GM12878 (cell line): Measurements from ENCODE around the gene CRTC2. TPM values are rescaled to one million over a fixed set of nuclear protein-coding genes. Genes with fewer than 3 reads are reported as not detected.

Source experiments
- ATAC-seq: fragments of 200-7000 bp; cut with Tn5 transposase; 3 replicates; pipeline ENCODE4 v1.9.1; 2020; ENCODE audit warnings: mild to moderate bottlenecking, moderate library complexity
- BruUV-seq: library from RNA; stranded (reverse); fragments of 400-500 nt; replicated peaks from 2 replicates; lab custom pipeline; 2021; lab: Mats Ljungman, UMichigan
- CTCF ChIA-PET: fragments of 300-600 bp; sonication (Branson Sonifier 250); formaldehyde crosslinking; extraction: SDS; loops from one replicate; lab custom pipeline; 2021; ENCODE audit warnings: inconsistent platforms; lab: Yijun Ruan, JAX
- POLR2A ChIA-PET: fragments of 350-600 bp; formaldehyde crosslinking; extraction: SDS; loops from one replicate; lab custom pipeline; 2021; ENCODE audit warnings: inconsistent platforms; lab: Charles Lee
- RAD21 ChIA-PET: fragments of 300-600 bp; sonication (Branson Sonifier 250); formaldehyde crosslinking; loops from one replicate; lab custom pipeline; 2023; ENCODE audit warnings: antibody characterized with exemption; ENCODE audit not compliant: unreplicated experiment; lab: Charles Lee
- SMC1A ChIA-PET: fragments of 300-600 bp; sonication (Branson Sonifier 250); formaldehyde crosslinking; loops from one replicate; lab custom pipeline; 2023; ENCODE audit not compliant: unreplicated experiment, uncharacterized antibody; lab: Charles Lee
- DNase-seq: peaks from one replicate; pipeline ENCODE4 v3.0.0-alpha.2; 2011; ENCODE audit warnings: low read depth, low spot score
- FAIRE-seq: peaks from 3 replicates; lab custom pipeline; 2011; peaks lifted over from hg19 to GRCh38; lab: Jason Lieb, UNC
- H2AFZ ChIP-seq: 2 replicates; pipeline ENCODE4 v1.6.0; 2011; ENCODE audit warnings: low read depth, low read length, control low read depth; ENCODE audit not compliant: control insufficient read depth
- H3K27ac ChIP-seq: 2 replicates; pipeline ENCODE4 v1.5.1; 2011; ENCODE audit warnings: control low read depth; ENCODE audit not compliant: control insufficient read depth, insufficient read depth
- H3K27me3 ChIP-seq, 2 experiments: replicated peaks in 1 of 2; 2 replicates each; pipeline versions ENCODE4 v1.6.0 to v1.6.1; 2011; ENCODE audit warnings: low read length in 1 of 2; ENCODE audit not compliant: control insufficient read depth in 2 of 2, insufficient read depth in 2 of 2
- H3K36me3 ChIP-seq, 2 experiments: 2 replicates each; pipeline ENCODE4 v1.5.1; 2011; ENCODE audit warnings: low read length in 1 of 2; ENCODE audit not compliant: control insufficient read depth in 2 of 2, insufficient read depth in 2 of 2
- H3K4me1 ChIP-seq: 2 replicates; pipeline ENCODE4 v1.6.1; 2011; ENCODE audit warnings: mild to moderate bottlenecking, low read length, moderate library complexity, mixed read lengths; ENCODE audit not compliant: control insufficient read depth, insufficient read depth
- H3K4me2 ChIP-seq: 2 replicates; pipeline ENCODE4 v1.6.0; 2011; ENCODE audit warnings: control low read depth; ENCODE audit not compliant: control insufficient read depth, insufficient read depth
- H3K4me3 ChIP-seq: fragments of 200-600 bp; sonication (generic); 2 replicates; pipeline ENCODE4 v1.5.1; 2016
- H3K79me2 ChIP-seq: 2 replicates; pipeline ENCODE4 v1.6.0; 2011; ENCODE audit warnings: low read length; ENCODE audit not compliant: control insufficient read depth, insufficient read depth
- H3K9ac ChIP-seq: 2 replicates; pipeline ENCODE4 v1.8.0; 2011; ENCODE audit warnings: low read length, control low read depth, mixed read lengths; ENCODE audit not compliant: control insufficient read depth, insufficient read depth
- H3K9me3 ChIP-seq: replicated peaks from 3 replicates; pipeline ENCODE4 v1.5.1; 2011; ENCODE audit warnings: mild to moderate bottlenecking, low read length; ENCODE audit not compliant: control insufficient read depth, insufficient read depth
- H4K20me1 ChIP-seq: 2 replicates; pipeline ENCODE4 v1.6.0; 2011; ENCODE audit not compliant: control insufficient read depth, insufficient read depth
- CEBPB ChIP-seq, 2 experiments: fragments of 150-350 bp in 1 of 2; IDR thresholded peaks; 2 replicates each; pipeline ENCODE4 v1.6.1; 2012 to 2014; ENCODE audit warnings: low read depth in 2 of 2, low read length in 2 of 2, borderline replicate concordance in 1 of 2, inconsistent platforms in 1 of 2
- ETV6 ChIP-seq, 2 experiments: fragments of 450-650 bp in 1 of 2; IDR thresholded peaks in 1 of 2; conservative IDR thresholded peaks in 1 of 2; 2 replicates each; pipeline ENCODE4 v1.6.1; 2014; ENCODE audit warnings: antibody characterized with exemption in 1 of 2, borderline replicate concordance in 1 of 2, low read depth in 1 of 2, mild to moderate bottlenecking in 1 of 2, moderate library complexity in 1 of 2
- HCFC1 ChIP-seq: fragments of 150-350 bp; IDR thresholded peaks from 2 replicates; pipeline ENCODE4 v1.6.1; 2014; ENCODE audit warnings: low read length
- IKZF2 ChIP-seq, 2 experiments: fragments of 450-650 bp; IDR thresholded peaks; 2 replicates each; pipeline ENCODE4 v1.6.1; 2017; ENCODE audit warnings: mild to moderate bottlenecking in 2 of 2, moderate library complexity in 2 of 2
- SRF ChIP-seq, 2 experiments: IDR thresholded peaks; 2 replicates each; pipeline ENCODE4 v1.6.1; 2011; ENCODE audit warnings: low read depth in 2 of 2, low read length in 2 of 2, mild to moderate bottlenecking in 1 of 2, moderate library complexity in 1 of 2
- TAF1 ChIP-seq: IDR thresholded peaks from 2 replicates; pipeline ENCODE4 v1.6.1; 2011; ENCODE audit warnings: mild to moderate bottlenecking, low read depth, low read length, borderline replicate concordance
- TCF3 ChIP-seq: IDR thresholded peaks from 2 replicates; pipeline ENCODE4 v1.6.1; 2012; ENCODE audit warnings: low read depth, mild to moderate bottlenecking, low read length, borderline replicate concordance; ENCODE audit not compliant: insufficient read depth
- WGBS: methylation state at CpG from one replicate; pipeline ENCODE4 v1.1.6; 2016; ENCODE audit warnings: low lambda C conversion rate; ENCODE audit not compliant: insufficient replicate concordance, insufficient coverage; ENCODE audit errors: missing lambda C conversion rate; 5-methylcytosine and 5-hydroxymethylcytosine counted together
- in situ Hi-C: fragments of 300-500 bp; cut with MboI; formaldehyde crosslinking; loops from 9 replicates; pipeline ENCODE4 v1.14.3; 2018; ENCODE audit warnings: mixed read lengths
- intact Hi-C: fragments of 100-400 bp; cut with micrococcal nuclease; formaldehyde crosslinking; loops from one replicate; pipeline ENCODE4 v1.14.2; 2022; ENCODE audit not compliant: unreplicated experiment
- polyA plus RNA-seq, 11 experiments: library from polyadenylated mRNA; depleted of rRNA in 4 of 11; unstranded in 6 of 11; stranded (reverse) in 5 of 11; fragments of >200 nt; fragmentation: Nextera tagmentation in 4 of 11; fragmentation: Illumina TruSeq in 1 of 11; extraction: Ambion mirVana in 4 of 11; extraction: Trizol in 1 of 11; gene quantifications; 1 replicate in 1 of 11; 2 replicates in 10 of 11; pipeline versions ENCODE4 v1.2.1 to v1.2.3, GENCODE V29; 2011 to 2016; ENCODE audit warnings: inconsistent platforms in 2 of 11, missing spikeins in 2 of 11, low read depth in 1 of 11
- total RNA-seq, 4 experiments: library from RNA; depleted of rRNA in 3 of 4; stranded (reverse); fragments of >200 nt in 3 of 4; fragmentation: Illumina TruSeq in 1 of 4; extraction: Trizol in 1 of 4; gene quantifications; 2 replicates each; pipeline versions ENCODE4 v1.2.1 to v1.2.3, GENCODE V29; 2013 to 2021
- TF ChIP-seq, protein P1 (sequence below): fragments of 450-650 bp; conservative IDR thresholded peaks from 2 replicates; pipeline ENCODE4 v1.6.1; 2017; ENCODE audit warnings: mild to moderate bottlenecking, moderate library complexity
- TF ChIP-seq, protein P2 (sequence below): IDR thresholded peaks from 2 replicates; pipeline ENCODE4 v1.6.1; 2012; ENCODE audit warnings: low read depth, low read length, improper control_type of control experiment
- TF ChIP-seq, protein P3 (sequence below): fragments of 450-650 bp; IDR thresholded peaks from 2 replicates; pipeline ENCODE4 v1.6.1; 2016; ENCODE audit warnings: mild to moderate bottlenecking

Gene CRTC2
- total and polyA plus RNA-seq, 10 of the 15 experiments (the other 5 are each of a cell fraction or from before 2014, with no cell fraction given), result 5.1 to 57.9 (median 32.7) TPM

GRCh38 chr1:153954826-153955225 is 3.6 kb downstream of the CRTC2 start:
- peak overlapping the region; percentile 26; the same call in 1 of the 2 replicates for H3K4me3 ChIP-seq
- no peak overlapping the region; the same call in 1 of the 2 replicates for H3K9ac ChIP-seq
- H3K27ac ChIP-seq, result no peak overlapping the region
- H2AFZ ChIP-seq, result no peak overlapping the region
- H3K79me2 ChIP-seq, result peaks cover 56% of the 10 kb centered on the region
- ChIA-PET RAD21 (no interaction called here), SMC1A (interaction anchor here (2.2 to 6.9 kb wide), 2 partner anchors 12 to 22 kb away, joined by 8 to 31 read pairs; partner anchors contain the start of genes CREB3L4 and JTB), CTCF (interaction anchor here (1.1 to 5.0 kb wide), 4 partner anchors 8 to 157 kb away, joined by 3 to 27 read pairs (median 10); partner anchors contain the start of genes CREB3L4, DENND4B and RAB13), POLR2A (interaction anchor here (1.1 to 5.5 kb wide), 4 partner anchors 8 to 12 kb away, joined by 3 to 38 read pairs (median 3); partner anchors contain the start of genes CREB3L4, DENND4B and SLC39A1)
- ATAC-seq, result no peak
- no peak for DNase-seq
- H3K27me3 ChIP-seq, result no peaks in the 10 kb centered on the region
- H3K9me3 ChIP-seq, result no peaks in the 10 kb centered on the region
- H3K4me2 ChIP-seq, result peak overlapping the region; percentile 62
- BruUV-seq, result no TSS peak
- intact Hi-C loops (no loop called here), in situ Hi-C loops (no loop called here)
- H3K36me3 ChIP-seq, result peaks cover 17 to 29% of the 10 kb centered on the region in 2 experiments; a peak in 3 of 4 replicates
- 94% methylated on average over 10 of the region's 10 CpGs for WGBS
- FAIRE-seq, result no peak
- peaks cover 12% of the 10 kb centered on the region; the same call in 1 of the 2 replicates for H4K20me1 ChIP-seq
- peaks cover 12% of the 10 kb centered on the region for H3K4me1 ChIP-seq
- TF ChIP-seq TCF3 (no peak), CEBPB (IDR thresholded peaks at IDR 0.05; ENCODE audit: borderline replicate concordance in 1 of 2, low read depth in 2 of 2, low read length in 2 of 2) (no peak), SRF (IDR thresholded peaks at IDR 0.05; ENCODE audit: low read depth in 2 of 2, low read length in 2 of 2) (no peak), TAF1 (no peak), HCFC1 (no peak), IKZF2 (IDR thresholded peaks at IDR 0.05) (no peak), ETV6 (conservative IDR thresholded peaks at IDR 0.05 in 1 of 2, IDR thresholded peaks at IDR 0.05 in 1 of 2; ENCODE audit: borderline replicate concordance in 1 of 2, low read depth in 1 of 2) (no peak)
- TF ChIP-seq, protein P1, sequence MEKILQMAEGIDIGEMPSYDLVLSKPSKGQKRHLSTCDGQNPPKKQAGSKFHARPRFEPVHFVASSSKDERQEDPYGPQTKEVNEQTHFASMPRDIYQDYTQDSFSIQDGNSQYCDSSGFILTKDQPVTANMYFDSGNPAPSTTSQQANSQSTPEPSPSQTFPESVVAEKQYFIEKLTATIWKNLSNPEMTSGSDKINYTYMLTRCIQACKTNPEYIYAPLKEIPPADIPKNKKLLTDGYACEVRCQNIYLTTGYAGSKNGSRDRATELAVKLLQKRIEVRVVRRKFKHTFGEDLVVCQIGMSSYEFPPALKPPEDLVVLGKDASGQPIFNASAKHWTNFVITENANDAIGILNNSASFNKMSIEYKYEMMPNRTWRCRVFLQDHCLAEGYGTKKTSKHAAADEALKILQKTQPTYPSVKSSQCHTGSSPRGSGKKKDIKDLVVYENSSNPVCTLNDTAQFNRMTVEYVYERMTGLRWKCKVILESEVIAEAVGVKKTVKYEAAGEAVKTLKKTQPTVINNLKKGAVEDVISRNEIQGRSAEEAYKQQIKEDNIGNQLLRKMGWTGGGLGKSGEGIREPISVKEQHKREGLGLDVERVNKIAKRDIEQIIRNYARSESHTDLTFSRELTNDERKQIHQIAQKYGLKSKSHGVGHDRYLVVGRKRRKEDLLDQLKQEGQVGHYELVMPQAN, result no peak
- TF ChIP-seq, protein P2, sequence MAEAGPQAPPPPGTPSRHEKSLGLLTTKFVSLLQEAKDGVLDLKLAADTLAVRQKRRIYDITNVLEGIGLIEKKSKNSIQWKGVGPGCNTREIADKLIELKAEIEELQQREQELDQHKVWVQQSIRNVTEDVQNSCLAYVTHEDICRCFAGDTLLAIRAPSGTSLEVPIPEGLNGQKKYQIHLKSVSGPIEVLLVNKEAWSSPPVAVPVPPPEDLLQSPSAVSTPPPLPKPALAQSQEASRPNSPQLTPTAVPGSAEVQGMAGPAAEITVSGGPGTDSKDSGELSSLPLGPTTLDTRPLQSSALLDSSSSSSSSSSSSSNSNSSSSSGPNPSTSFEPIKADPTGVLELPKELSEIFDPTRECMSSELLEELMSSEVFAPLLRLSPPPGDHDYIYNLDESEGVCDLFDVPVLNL, result no peak
- TF ChIP-seq, protein P3, sequence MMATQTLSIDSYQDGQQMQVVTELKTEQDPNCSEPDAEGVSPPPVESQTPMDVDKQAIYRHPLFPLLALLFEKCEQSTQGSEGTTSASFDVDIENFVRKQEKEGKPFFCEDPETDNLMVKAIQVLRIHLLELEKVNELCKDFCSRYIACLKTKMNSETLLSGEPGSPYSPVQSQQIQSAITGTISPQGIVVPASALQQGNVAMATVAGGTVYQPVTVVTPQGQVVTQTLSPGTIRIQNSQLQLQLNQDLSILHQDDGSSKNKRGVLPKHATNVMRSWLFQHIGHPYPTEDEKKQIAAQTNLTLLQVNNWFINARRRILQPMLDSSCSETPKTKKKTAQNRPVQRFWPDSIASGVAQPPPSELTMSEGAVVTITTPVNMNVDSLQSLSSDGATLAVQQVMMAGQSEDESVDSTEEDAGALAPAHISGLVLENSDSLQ, result no peak
